ENCODE data around the gene GPR146. TPM values are rescaled to one million over a fixed set of nuclear protein-coding genes. Genes with fewer than 3 reads are reported as not detected.

The GPR146 gene
- total and polyA plus RNA-seq, 10 donors: 3.9 to 19.2 (median 10.1) TPM

DNA sequence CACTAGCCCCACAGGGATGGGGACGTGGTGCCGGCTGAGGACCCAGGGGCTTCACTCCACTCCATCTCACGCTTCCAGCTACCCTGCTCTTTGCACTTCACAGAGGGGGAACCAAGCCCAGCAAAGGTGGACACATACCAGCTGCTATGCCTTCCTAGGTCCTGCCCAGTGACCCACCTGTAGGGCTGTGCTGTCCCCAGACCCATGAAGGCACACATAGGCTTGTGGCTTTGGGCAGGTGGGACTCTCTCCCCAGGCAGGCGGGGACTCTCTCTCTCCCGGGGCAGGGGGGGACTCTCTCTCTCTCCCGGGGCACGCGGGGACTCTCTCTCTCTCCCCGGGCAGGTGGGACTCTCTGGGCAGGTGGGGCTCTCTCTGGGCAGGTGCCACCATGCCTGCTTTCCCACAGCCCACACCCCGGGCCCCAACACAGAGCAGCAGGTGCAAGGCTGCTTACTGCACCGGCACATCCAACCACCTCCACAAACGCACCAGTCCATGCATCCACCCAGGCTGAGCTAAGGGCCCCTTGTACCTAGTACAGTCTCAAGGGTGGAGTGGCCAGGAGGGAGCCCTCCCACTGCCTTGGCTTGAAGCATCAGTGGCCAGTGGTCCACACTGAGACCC, 13.8 kb upstream of the GPR146 start:
- H3K36me3 ChIP-seq: peaks cover 0 to 12% (median 7%) of the 10 kb centered on the region in 6 donors
- DNase-seq: peak; percentile 69

DNA sequence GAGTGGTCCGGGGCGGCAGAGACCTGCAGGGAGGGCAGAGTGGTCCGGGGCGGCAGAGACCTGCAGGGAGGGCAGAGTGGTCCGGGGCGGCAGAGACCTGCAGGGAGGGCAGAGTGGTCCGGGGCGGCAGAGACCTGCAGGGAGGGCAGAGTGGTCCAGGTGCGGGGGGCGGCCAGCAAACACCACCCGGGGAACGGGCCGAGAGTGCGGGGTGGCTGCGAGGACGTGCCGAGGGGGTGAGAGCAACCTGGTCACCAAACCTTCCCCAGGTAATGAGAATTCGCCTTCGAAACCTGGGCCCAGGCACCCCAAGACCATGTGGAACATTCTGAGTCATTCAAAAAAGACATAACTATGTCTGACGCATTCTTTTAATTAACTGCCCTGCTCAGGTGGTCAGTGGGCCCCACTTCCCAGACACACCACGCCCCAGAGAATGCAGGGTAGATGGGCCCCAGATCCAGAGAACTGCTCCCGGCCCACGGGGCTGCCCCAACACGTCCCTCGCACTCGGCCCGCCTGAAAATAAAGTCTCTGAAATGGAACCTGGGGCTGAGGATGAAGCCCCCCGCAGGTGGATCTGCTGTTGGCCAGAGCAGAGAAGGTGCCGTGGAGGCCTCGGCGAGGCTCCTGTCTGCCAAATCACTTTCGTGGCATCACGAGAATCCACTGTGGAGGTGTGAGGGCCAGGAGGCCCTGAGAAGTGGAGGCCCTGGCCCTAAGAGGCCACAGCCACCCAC, 12.5 kb upstream of the GPR146 start:
- peaks cover 13 to 43% (median 27%) of the 10 kb centered on the region in 6 donors for H3K4me1 ChIP-seq
- no peak overlapping the region for H3K27ac ChIP-seq
- TF ChIP-seq POLR2A (IDR thresholded peaks at IDR 0.05) (no peak), POLR2AphosphoS5 (IDR thresholded peaks at IDR 0.05) (no peak)
- TF ChIP-seq, protein P1, sequence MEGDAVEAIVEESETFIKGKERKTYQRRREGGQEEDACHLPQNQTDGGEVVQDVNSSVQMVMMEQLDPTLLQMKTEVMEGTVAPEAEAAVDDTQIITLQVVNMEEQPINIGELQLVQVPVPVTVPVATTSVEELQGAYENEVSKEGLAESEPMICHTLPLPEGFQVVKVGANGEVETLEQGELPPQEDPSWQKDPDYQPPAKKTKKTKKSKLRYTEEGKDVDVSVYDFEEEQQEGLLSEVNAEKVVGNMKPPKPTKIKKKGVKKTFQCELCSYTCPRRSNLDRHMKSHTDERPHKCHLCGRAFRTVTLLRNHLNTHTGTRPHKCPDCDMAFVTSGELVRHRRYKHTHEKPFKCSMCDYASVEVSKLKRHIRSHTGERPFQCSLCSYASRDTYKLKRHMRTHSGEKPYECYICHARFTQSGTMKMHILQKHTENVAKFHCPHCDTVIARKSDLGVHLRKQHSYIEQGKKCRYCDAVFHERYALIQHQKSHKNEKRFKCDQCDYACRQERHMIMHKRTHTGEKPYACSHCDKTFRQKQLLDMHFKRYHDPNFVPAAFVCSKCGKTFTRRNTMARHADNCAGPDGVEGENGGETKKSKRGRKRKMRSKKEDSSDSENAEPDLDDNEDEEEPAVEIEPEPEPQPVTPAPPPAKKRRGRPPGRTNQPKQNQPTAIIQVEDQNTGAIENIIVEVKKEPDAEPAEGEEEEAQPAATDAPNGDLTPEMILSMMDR (IDR thresholded peaks at IDR 0.05 in 8 of 11, conservative IDR thresholded peaks at IDR 0.05 in 3 of 11): no peak
- peak; percentile 57 for DNase-seq
- no peak overlapping the region for H3K4me3 ChIP-seq
- intact Hi-C loops (cut with DNase I; ENCODE audit: low total_unique reads): no loop called here
- 91 to 97% (median 96%) methylated on average over 19 to 32 of the region's 33 CpGs for WGBS, 5 donors
- H3K27me3 ChIP-seq (replicated peaks in 1 of 7): peaks cover 0 to 9% (median 0%) of the 10 kb centered on the region in 7 donors
- no peaks in the 10 kb centered on the region for H3K36me3 ChIP-seq
- no peaks in the 10 kb centered on the region for H3K9me3 ChIP-seq

More for the DNA sequence above, 13.8 kb upstream of the GPR146 start:
- H3K27me3 ChIP-seq (replicated peaks in 1 of 7): peaks cover 0 to 9% (median 0%) of the 10 kb centered on the region in 7 donors
- H3K27ac ChIP-seq: no peak overlapping the region
- intact Hi-C loops (cut with DNase I; ENCODE audit: low total_unique reads): no loop called here
- peaks cover 24 to 57% (median 40%) of the 10 kb centered on the region in 6 donors for H3K4me1 ChIP-seq
- no peak for TF ChIP-seq POLR2A (IDR thresholded peaks at IDR 0.05)
- TF ChIP-seq, protein P1 (IDR thresholded peaks at IDR 0.05 in 8 of 11, conservative IDR thresholded peaks at IDR 0.05 in 3 of 11): no peak
- TF ChIP-seq POLR2AphosphoS5 (IDR thresholded peaks at IDR 0.05): no peak
- no peaks in the 10 kb centered on the region for H3K9me3 ChIP-seq
- 66 to 90% (median 76%) methylated on average over 6 to 12 of the region's 12 CpGs for WGBS, 5 donors
- H3K4me3 ChIP-seq: no peak overlapping the region

DNA sequence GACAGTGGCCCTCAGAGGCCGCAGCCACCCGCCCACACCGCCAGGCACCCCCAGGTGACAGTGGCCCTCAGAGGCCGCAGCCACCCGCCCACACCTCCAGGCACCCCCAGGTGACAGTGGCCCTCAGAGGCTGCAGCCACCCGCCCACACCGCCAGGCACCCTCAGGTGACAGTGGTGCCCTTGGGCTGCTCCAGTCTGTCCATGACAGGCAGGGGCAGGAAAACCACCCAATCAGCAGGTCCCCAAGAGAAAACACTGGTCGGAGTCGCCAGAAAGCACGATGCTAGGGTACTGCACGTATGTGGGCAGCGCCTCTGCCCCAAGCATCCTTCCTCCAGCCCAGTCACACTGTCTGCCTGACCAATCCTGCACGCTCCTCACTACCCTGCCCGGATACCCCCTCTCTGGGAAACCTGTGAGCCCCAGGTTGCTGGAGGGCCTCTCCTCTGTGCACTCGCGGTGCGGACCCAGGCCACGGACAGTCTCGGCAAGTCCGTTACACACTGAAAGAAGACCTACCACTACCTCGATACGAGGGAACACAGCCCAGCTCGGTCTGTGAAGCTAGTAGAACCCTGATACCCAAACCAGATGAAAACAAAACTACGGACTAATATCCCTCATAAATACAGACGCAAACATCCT, 11.7 kb upstream of the GPR146 start:
- Histone ChIP-seq H3K4me3 (no peak overlapping the region), H3K27ac (no peak overlapping the region), H3K27me3 (replicated peaks in 1 of 7) (peaks cover 0 to 5% (median 0%) of the 10 kb centered on the region in 7 donors), H3K9me3 (no peaks in the 10 kb centered on the region), H3K4me1 (peaks cover 6 to 36% (median 19%) of the 10 kb centered on the region in 6 donors), H3K36me3 (no peaks in the 10 kb centered on the region)
- TF ChIP-seq POLR2A (IDR thresholded peaks at IDR 0.05): no peak
- TF ChIP-seq, protein P1 (IDR thresholded peaks at IDR 0.05 in 8 of 11, conservative IDR thresholded peaks at IDR 0.05 in 3 of 11): no peak
- no peak for TF ChIP-seq POLR2AphosphoS5 (IDR thresholded peaks at IDR 0.05)
- DNase-seq: peak; percentile 69
- intact Hi-C loops (cut with DNase I; ENCODE audit: low total_unique reads): no loop called here
- WGBS, 5 donors: 91 to 95% (median 93%) methylated on average over 13 to 25 of the region's 25 CpGs
